ENCODE data around the gene PNPLA5. TPM values are rescaled to one million over a fixed set of nuclear protein-coding genes. Genes with fewer than 3 reads are reported as not detected.

Gene PNPLA5
- total and polyA plus RNA-seq, 2 of the 8 experiments (the other 6 are each of a cell fraction or from before 2014, with no cell fraction given), result 3.9 to 6.8 TPM

GRCh38 chr22:43830931-43831560 lies 60.8 kb downstream of the PNPLA5 start (continued):
- no peak for TF ChIP-seq CHD7 (IDR thresholded peaks at IDR 0.05; ENCODE audit: insufficient replicate concordance, low read length)
- no peak for TF ChIP-seq GTF2F1 (IDR thresholded peaks at IDR 0.05; ENCODE audit: borderline replicate concordance, low read depth, low read length)
- no peak for TF ChIP-seq BRCA1 (IDR thresholded peaks at IDR 0.05; ENCODE audit: low read depth, low read length)
- TF ChIP-seq E2F6 (IDR thresholded peaks at IDR 0.05), result no peak
